ENCODE results near the gene EPHB3. TPM values are rescaled to one million over a fixed set of nuclear protein-coding genes. Genes with fewer than 3 reads are reported as not detected.

The EPHB3 gene
- polyA plus RNA-seq, 1 experiment: 3.3 TPM

DNA sequence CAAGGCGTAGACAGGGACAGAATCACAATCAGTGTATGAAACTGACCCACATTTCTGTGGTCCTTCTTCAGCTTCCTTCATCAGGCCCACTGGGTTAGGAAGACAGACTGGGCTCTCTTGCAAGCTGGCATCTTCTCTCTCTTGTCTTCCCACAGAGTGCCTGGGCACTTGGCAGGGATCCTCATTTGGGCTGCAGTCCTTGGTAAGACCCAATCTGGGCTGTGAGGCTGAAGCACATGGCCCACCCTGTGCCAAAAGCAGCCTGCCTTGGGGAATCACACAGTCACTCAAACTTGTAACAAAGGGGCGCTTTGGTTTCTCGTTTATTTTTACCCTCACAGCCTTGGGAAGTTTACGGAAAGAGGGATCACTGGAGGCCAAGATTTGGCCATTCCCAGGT, 8.2 kb upstream of the EPHB3 start:
- ChIA-PET POLR2A (no interaction called here), CTCF (no interaction called here)
- Histone ChIP-seq H3K27me3 (ENCODE audit: control insufficient read depth, insufficient read depth, low read length) (peaks cover 14% of the 10 kb centered on the region), H3K4me3 (ENCODE audit: low read depth, low read length) (no peak overlapping the region), H3K36me3 (ENCODE audit: control insufficient read depth, insufficient read depth, low read length) (no peaks in the 10 kb centered on the region)
- TF ChIP-seq, protein P1, sequence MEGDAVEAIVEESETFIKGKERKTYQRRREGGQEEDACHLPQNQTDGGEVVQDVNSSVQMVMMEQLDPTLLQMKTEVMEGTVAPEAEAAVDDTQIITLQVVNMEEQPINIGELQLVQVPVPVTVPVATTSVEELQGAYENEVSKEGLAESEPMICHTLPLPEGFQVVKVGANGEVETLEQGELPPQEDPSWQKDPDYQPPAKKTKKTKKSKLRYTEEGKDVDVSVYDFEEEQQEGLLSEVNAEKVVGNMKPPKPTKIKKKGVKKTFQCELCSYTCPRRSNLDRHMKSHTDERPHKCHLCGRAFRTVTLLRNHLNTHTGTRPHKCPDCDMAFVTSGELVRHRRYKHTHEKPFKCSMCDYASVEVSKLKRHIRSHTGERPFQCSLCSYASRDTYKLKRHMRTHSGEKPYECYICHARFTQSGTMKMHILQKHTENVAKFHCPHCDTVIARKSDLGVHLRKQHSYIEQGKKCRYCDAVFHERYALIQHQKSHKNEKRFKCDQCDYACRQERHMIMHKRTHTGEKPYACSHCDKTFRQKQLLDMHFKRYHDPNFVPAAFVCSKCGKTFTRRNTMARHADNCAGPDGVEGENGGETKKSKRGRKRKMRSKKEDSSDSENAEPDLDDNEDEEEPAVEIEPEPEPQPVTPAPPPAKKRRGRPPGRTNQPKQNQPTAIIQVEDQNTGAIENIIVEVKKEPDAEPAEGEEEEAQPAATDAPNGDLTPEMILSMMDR (IDR thresholded peaks at IDR 0.05; ENCODE audit: insufficient read depth, low read depth, low read length): no peak
- no peak for DNase-seq (ENCODE audit: low read depth)

DNA sequence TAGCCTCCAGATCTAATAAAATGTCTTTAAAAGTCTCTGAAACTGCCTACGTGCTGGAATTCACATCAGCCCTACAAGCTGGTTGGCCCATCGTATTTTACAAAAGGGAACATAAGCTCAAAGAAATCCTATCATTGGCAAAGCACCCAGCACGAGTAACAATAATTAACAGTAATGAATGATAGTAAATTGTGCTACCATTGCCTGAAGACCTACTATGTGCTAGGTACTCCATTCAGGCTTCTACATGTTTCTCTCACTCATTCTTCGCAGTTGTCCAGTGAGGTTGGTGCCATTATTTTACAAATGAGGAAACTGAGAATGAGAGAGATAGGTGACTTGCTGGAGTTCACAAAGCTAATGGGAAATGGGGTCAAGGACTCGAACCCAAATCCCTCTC, 7.1 kb upstream of the EPHB3 start:
- CTCF ChIA-PET: interaction anchor here (0.6 to 1.4 kb wide), 3 partner anchors 14 to 213 kb away, joined by 3 to 4 read pairs (median 3); no protein-coding TSS in a partner anchor
- TF ChIP-seq, protein P1 (IDR thresholded peaks at IDR 0.05; ENCODE audit: insufficient read depth, low read depth, low read length): no peak
- Histone ChIP-seq H3K27me3 (ENCODE audit: control insufficient read depth, insufficient read depth, low read length) (peaks cover 18% of the 10 kb centered on the region), H3K4me3 (ENCODE audit: low read depth, low read length) (no peak overlapping the region), H3K36me3 (ENCODE audit: control insufficient read depth, insufficient read depth, low read length) (no peaks in the 10 kb centered on the region)
- no peak for DNase-seq (ENCODE audit: low read depth)
- POLR2A ChIA-PET: no interaction called here

DNA sequence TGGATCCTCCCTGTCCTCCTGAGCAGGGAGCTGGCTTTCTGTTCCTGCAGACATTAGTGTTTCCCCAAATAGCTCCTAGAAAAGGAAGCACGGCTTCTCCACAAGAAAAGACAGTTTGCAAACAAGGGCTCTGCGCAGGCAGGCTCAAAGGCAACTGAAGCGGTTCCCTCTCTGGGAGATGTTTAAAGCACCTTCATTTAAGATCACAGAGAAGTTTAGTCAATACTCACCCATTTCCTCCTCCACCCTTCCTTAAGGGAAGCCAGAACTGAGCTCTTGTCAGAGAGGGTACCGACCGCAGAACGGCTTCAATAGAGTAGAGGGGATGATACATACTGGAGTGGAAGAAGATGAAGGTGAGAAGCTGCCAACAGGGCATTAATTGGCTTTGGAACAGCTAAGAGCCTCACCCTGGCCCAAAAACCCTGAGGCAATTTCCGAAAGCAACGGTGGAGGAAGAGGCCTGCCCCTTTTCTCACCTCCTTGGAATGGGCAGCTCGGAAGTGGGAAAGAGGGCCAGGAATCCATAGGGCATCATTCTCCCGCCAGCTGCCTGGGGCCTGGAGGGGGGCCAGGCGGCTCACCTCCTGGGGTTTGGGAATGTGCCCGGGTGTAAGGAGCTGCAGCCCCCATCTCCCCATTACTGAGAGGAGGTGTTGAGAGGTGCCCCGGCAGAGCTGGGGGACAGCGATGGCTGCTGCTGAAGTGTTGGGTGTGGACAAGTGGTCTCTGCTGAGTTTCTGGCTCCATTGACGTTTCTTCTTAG, 4.8 kb upstream of the EPHB3 start:
- ChIA-PET POLR2A (no interaction called here), CTCF (interaction anchor here (0.5 to 1.5 kb wide), 5 partner anchors 10 to 247 kb away, joined by 3 to 9 read pairs (median 5); no protein-coding TSS in a partner anchor)
- H3K27me3 ChIP-seq (ENCODE audit: control insufficient read depth, insufficient read depth, low read length): peaks cover 16% of the 10 kb centered on the region

DNA sequence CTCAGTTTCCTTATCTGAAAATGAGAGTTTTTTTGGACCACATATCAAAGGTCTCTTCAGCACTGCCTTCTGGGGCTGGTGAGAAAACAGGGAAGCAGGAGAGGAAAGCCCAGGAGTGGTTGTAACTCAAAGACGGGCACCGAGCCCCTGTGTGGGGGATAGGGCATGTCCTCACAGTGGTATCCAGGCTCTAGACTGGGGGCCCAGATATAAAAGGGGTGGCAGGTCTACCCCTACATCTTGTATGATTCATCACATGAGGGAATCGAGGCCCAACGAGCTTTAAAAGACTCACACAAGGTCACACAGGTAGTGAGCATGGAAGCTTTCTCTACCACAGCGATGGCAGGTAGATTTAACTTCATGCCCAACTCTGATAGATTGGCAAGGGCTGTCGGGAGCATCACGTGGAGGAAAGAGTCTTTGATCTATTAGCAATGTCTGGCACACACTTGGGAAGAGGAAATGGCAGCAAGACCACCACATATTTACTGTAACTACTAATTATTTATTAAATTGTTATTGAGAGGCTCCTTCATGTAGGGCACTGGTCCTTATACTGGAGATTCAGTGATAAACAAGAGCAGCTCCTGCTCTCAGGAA, 4.1 kb upstream of the EPHB3 start:
- ChIA-PET CTCF (interaction anchor here (0.5 to 1.5 kb wide), 5 partner anchors 10 to 246 kb away, joined by 3 to 9 read pairs (median 5); no protein-coding TSS in a partner anchor), POLR2A (no interaction called here)
- TF ChIP-seq, protein P1 (IDR thresholded peaks at IDR 0.05; ENCODE audit: insufficient read depth, low read depth, low read length): no peak
- Histone ChIP-seq H3K4me3 (ENCODE audit: low read depth, low read length) (no peak overlapping the region), H3K36me3 (ENCODE audit: control insufficient read depth, insufficient read depth, low read length) (no peaks in the 10 kb centered on the region), H3K27me3 (ENCODE audit: control insufficient read depth, insufficient read depth, low read length) (peaks cover 15% of the 10 kb centered on the region)
- DNase-seq (ENCODE audit: low read depth): no peak

More for the DNA sequence above, 4.8 kb upstream of the EPHB3 start:
- Histone ChIP-seq H3K36me3 (ENCODE audit: control insufficient read depth, insufficient read depth, low read length) (no peaks in the 10 kb centered on the region), H3K4me3 (ENCODE audit: low read depth, low read length) (no peak overlapping the region)
- DNase-seq (ENCODE audit: low read depth): no peak
- TF ChIP-seq, protein P1 (IDR thresholded peaks at IDR 0.05; ENCODE audit: insufficient read depth, low read depth, low read length): no peak

DNA sequence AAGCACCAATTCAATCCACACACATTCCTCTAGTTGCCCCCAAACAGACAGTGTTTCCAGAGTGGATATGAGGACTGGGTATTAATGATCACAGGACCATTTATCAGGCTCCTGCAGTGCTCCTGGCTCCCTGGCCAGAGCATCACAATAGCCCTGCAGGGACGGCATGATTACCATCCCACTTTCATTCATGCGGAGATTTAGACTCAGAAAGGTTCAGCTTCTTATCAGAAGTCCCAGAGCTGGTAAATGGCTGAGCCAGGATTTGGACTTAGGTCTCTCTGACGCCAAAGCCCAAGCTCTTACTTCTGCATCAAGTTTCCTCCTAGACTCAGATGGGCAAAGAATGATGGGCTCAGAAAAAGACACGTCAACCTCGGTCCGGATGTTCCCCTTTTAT, 2.9 kb upstream of the EPHB3 start:
- ChIA-PET POLR2A (no interaction called here), CTCF (no interaction called here)
- no peak for DNase-seq (ENCODE audit: low read depth)
- H3K27me3 ChIP-seq (ENCODE audit: control insufficient read depth, insufficient read depth, low read length): peaks cover 11% of the 10 kb centered on the region
- no peaks in the 10 kb centered on the region for H3K36me3 ChIP-seq (ENCODE audit: control insufficient read depth, insufficient read depth, low read length)
- no peak overlapping the region for H3K4me3 ChIP-seq (ENCODE audit: low read depth, low read length)
- TF ChIP-seq, protein P1 (IDR thresholded peaks at IDR 0.05; ENCODE audit: insufficient read depth, low read depth, low read length): no peak

All from BJ (cell line).